Tibial nerve (tissue), 4 donors: ENCODE data around the gene SEC16B. TPM values are rescaled to one million over a fixed set of nuclear protein-coding genes. Genes with fewer than 3 reads are reported as not detected.
"Not testable (repeated sequence)": the region's sequence is repeated elsewhere in the genome, so short reads cannot be mapped to it uniquely, and the experiment has no call there.

Source experiments
- DNase-seq, 2 donors: peaks; one replicate each; pipeline ENCODE4 v3.0.0-alpha.2; 2019; ENCODE audit warnings: low spot score in 2 of 2
- H3K27ac ChIP-seq, 4 donors: fragments of 200-600 bp; sonication (generic) in 3 of 4; one replicate each; pipeline ENCODE4 v1.5.1; 2017 to 2019; ENCODE audit warnings: mild to moderate bottlenecking in 1 of 4
- H3K27me3 ChIP-seq, 2 donors: fragments of 200-600 bp; sonication (generic) in 1 of 2; one replicate each; pipeline versions ENCODE4 v1.5.1 to v1.6.0; 2017 to 2019
- H3K36me3 ChIP-seq, 3 donors: fragments of 200-600 bp; sonication (generic); one replicate each; pipeline ENCODE4 v1.5.1; 2018 to 2019
- H3K4me1 ChIP-seq, 4 donors: fragments of 200-600 bp; sonication (generic) in 3 of 4; one replicate each; pipeline ENCODE4 v1.5.1; 2017 to 2019
- H3K4me3 ChIP-seq, 4 donors: fragments of 200-600 bp; sonication (generic) in 3 of 4; one replicate each; pipeline ENCODE4 v1.5.1; 2017 to 2019; ENCODE audit warnings: mild to moderate bottlenecking in 1 of 4, moderate library complexity in 1 of 4
- H3K9me3 ChIP-seq, 4 donors: fragments of 200-600 bp; sonication (generic) in 3 of 4; one replicate each; pipeline ENCODE4 v1.5.1; 2017 to 2019
- CTCF ChIP-seq, 5 experiments: fragments of 200-600 bp in 3 of 5; fragments of 450-650 bp in 2 of 5; sonication (generic) in 3 of 5; IDR thresholded peaks; one replicate each; pipeline ENCODE4 v1.5.1; 2016 to 2019; ENCODE audit warnings: antibody characterized with exemption in 5 of 5, mild to moderate bottlenecking in 3 of 5, moderate library complexity in 2 of 5
- EP300 ChIP-seq, 2 donors: sonication (generic); formaldehyde crosslinking; IDR thresholded peaks; one replicate each; pipeline ENCODE4 v1.6.1; 2017; ENCODE audit warnings: antibody characterized with exemption in 2 of 2, mild to moderate bottlenecking in 1 of 2
- POLR2A ChIP-seq, 2 donors: fragments of 450-650 bp; IDR thresholded peaks; one replicate each; pipeline ENCODE4 v1.6.1; 2017; ENCODE audit warnings: antibody characterized with exemption in 2 of 2, mild to moderate bottlenecking in 2 of 2, moderate library complexity in 2 of 2
- WGBS, 2 donors: methylation state at CpG; one replicate each; pipeline ENCODE4 v1.1.5; 2018; 5-methylcytosine and 5-hydroxymethylcytosine counted together
- total RNA-seq, 4 donors: library from RNA; depleted of rRNA; stranded (reverse); fragments of >200 nt; gene quantifications; one replicate each; pipeline ENCODE4 v1.1.0, GENCODE V29; 2016

The SEC16B gene
- total RNA-seq, 4 donors from 2014 or later, result 10.5 to 21.6 (median 15.4) TPM

DNA sequence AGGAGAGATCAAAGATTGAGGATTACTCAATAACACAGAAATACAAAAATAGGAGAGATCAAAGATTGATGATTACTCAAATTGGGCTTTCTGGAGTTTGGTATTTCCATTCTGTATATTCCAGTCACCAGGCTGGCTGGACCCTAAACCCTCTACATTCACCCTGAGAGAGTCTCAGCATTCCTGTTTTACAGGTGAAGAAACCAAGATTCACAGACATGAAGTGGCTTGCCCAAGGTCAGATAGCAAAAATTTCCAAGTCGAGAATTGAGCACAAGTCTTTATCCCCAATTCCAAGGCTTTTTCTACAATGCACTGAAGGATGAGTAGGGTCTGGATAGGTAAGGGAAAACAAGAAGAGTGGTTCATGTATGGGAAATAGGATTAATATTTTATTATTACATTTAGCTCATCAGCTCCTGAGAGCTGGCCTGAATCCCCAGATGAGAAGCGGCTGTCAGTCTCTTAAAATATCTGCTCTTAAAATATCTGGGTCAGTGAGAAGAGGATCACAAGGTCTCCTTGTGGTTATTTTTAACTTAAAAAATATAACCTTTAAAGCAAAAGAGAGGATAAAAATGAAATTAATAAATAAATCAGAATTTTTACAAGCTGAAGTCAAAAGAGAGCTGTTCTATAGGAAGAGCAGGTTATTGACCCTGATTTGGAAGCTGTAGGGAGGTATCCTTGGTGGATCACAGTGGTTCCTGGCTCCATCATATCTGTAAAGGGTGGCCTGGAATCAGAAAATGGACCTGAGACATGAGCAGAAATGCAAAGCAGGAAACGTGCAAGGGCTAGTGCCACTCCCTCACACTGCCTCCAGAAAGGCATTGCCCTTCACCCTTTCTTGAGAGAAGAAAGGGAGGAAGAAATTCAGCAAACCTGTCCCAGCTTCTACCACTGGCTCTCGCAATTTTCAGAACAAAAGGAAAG, 29.1 kb upstream of the SEC16B start:
- 75 to 78% methylated on average over 4 of the region's 4 CpGs for WGBS, 2 donors
- no peak overlapping the region for H3K27ac ChIP-seq
- no peaks in the 10 kb centered on the region for H3K4me1 ChIP-seq
- no peaks in the 10 kb centered on the region for H3K27me3 ChIP-seq
- H3K36me3 ChIP-seq, result peaks cover 0 to 9% (median 0%) of the 10 kb centered on the region in 3 donors
- no peaks in the 10 kb centered on the region for H3K9me3 ChIP-seq
- no peak overlapping the region for H3K4me3 ChIP-seq
- TF ChIP-seq EP300 (IDR thresholded peaks at IDR 0.05) (no peak), POLR2A (IDR thresholded peaks at IDR 0.05) (no peak), CTCF (IDR thresholded peaks at IDR 0.05) (no peak)
- no peak for DNase-seq

GRCh38 chr1:177996957-177997356, 27.1 kb upstream of the SEC16B start:
- Histone ChIP-seq H3K27me3 (no peaks in the 10 kb centered on the region), H3K4me3 (no peak overlapping the region), H3K27ac (no peak overlapping the region), H3K9me3 (no peaks in the 10 kb centered on the region), H3K36me3 (peaks cover 0 to 25% (median 0%) of the 10 kb centered on the region in 3 donors), H3K4me1 (no peaks in the 10 kb centered on the region)
- 83 to 88% methylated on average over 5 of the region's 5 CpGs for WGBS, 2 donors
- DNase-seq, result no peak
- no peak for TF ChIP-seq EP300 (IDR thresholded peaks at IDR 0.05)
- no peak for TF ChIP-seq CTCF (IDR thresholded peaks at IDR 0.05)
- TF ChIP-seq POLR2A (IDR thresholded peaks at IDR 0.05), result no peak

GRCh38 chr1:177995369-177995768, 25.5 kb upstream of the SEC16B start:
- DNase-seq, result no peak
- TF ChIP-seq CTCF (IDR thresholded peaks at IDR 0.05) (no peak), EP300 (IDR thresholded peaks at IDR 0.05) (no peak), POLR2A (IDR thresholded peaks at IDR 0.05) (no peak)
- WGBS, 2 donors, result 87 to 89% methylated on average over 5 of the region's 5 CpGs
- Histone ChIP-seq H3K36me3 (peaks cover 0 to 31% (median 0%) of the 10 kb centered on the region in 3 donors), H3K27me3 (no peaks in the 10 kb centered on the region), H3K27ac (no peak overlapping the region), H3K9me3 (peaks cover 0 to 5% (median 0%) of the 10 kb centered on the region in 4 donors), H3K4me3 (no peak overlapping the region), H3K4me1 (no peaks in the 10 kb centered on the region)

DNA sequence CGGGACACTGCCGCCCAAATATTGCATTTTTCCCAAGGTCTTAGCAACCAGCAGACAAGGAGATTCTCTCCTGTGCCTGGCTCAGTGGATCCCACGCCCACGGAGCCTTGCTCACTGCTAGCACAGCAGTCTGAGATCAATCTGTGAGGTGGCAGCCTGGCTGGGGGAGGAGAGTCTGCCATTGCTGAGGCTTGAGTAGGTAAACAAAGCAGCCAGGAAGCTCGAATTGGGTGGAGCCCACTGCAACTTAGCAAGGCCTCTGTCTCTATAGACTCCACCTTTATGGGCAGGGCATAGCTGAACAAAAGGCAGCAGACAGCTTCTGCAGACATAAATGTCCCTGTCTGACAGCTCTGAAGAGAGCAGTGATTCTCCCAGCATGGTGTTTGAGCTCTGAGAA, 16.4 kb upstream of the SEC16B start:
- not testable (repeated sequence) for DNase-seq, H3K27me3 ChIP-seq
- 82 to 86% methylated on average over 5 of the region's 5 CpGs for WGBS, 2 donors

GRCh38 chr1:177984761-177985160, 14.9 kb upstream of the SEC16B start:
- no peak for DNase-seq
- TF ChIP-seq CTCF (IDR thresholded peaks at IDR 0.05), result no peak
- TF ChIP-seq EP300 (IDR thresholded peaks at IDR 0.05), result no peak
- TF ChIP-seq POLR2A (IDR thresholded peaks at IDR 0.05), result no peak
- Histone ChIP-seq H3K27ac (peak overlapping the region in 2 of 4 donors; percentile 47 to 61), H3K9me3 (peaks cover 0 to 9% (median 0%) of the 10 kb centered on the region in 4 donors), H3K36me3 (peaks cover 0 to 6% (median 0%) of the 10 kb centered on the region in 3 donors), H3K4me3 (no peak overlapping the region), H3K27me3 (no peaks in the 10 kb centered on the region), H3K4me1 (peaks cover 0 to 28% (median 3%) of the 10 kb centered on the region in 4 donors)
- 85 to 97% methylated on average over 1 of the region's 1 CpG for WGBS, 2 donors

More for the DNA sequence above, 16.4 kb upstream of the SEC16B start:
- H3K9me3 ChIP-seq, result peaks cover 0 to 20% (median 0%) of the 10 kb centered on the region in 4 donors
- peaks cover 0 to 16% (median 0%) of the 10 kb centered on the region in 3 donors for H3K36me3 ChIP-seq
- H3K4me3 ChIP-seq, H3K27ac ChIP-seq: not testable (repeated sequence)
- H3K4me1 ChIP-seq, result peaks cover 0 to 28% (median 3%) of the 10 kb centered on the region in 4 donors
